Nephron (organoid): ENCODE data around the gene ATMIN.

Experiments used
- H3K27ac Mint-ChIP-seq, 3 experiments: 2 replicates each; pipeline ENCODE4 v1.8.0; 2020; ENCODE audit warnings: mixed read lengths in 3 of 3, mild to moderate bottlenecking in 2 of 3, moderate library complexity in 1 of 3
- H3K27me3 Mint-ChIP-seq: 2 replicates; pipeline ENCODE4 v1.8.0; 2021; ENCODE audit warnings: low read depth, mild to moderate bottlenecking, moderate library complexity, mixed read lengths
- H3K36me3 Mint-ChIP-seq: 2 replicates; pipeline ENCODE4 v1.8.0; 2020; ENCODE audit warnings: low read depth, mixed read lengths
- H3K4me1 Mint-ChIP-seq: 2 replicates; pipeline ENCODE4 v1.8.0; 2020; ENCODE audit warnings: mixed read lengths
- H3K4me3 Mint-ChIP-seq, 3 experiments: 2 replicates each; pipeline ENCODE4 v1.8.0; 2020; ENCODE audit warnings: mild to moderate bottlenecking in 3 of 3, mixed read lengths in 3 of 3, moderate library complexity in 2 of 3
- H3K9me3 Mint-ChIP-seq: 2 replicates; pipeline ENCODE4 v1.8.0; 2020; ENCODE audit warnings: mixed read lengths
- TF ChIP-seq, protein P1 (sequence below), 3 experiments: fragments of 200-600 bp; sonication (generic); IDR thresholded peaks; one replicate each; pipeline ENCODE4 v1.5.0; 2021; ENCODE audit warnings: antibody characterized with exemption in 3 of 3; ENCODE audit not compliant: unreplicated experiment in 3 of 3

The ATMIN gene

DNA sequence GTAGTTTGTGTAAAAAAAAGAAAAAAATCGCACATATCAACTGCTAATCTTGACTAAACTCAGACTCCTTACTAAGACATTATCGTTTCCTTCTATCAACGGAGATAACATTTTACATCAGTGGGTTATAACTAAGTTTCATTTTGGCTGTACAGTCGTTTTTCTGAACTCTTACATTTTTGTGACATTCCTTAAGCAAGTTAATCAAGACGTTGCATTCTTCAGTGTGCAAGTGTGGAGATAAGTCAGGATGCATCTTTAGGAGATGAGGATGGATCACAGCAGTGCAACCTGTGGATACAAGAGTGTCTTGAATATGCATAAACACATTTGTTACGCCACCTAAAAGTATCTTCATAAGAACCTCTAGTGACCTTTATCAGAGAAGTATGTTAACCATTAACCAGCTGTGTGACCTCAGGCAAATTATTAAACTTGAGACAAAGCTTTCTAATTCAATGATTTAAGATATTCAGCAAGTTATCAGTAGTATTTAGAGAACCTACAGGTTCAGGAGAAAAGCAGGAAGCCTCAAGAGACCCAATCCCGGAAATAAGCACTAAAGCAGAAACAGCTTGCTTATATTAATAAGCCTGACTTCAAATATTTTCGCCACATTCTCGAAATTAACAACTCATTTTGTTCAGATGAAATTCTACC lies 38.4 kb upstream of the ATMIN start:
- peaks cover 36% of the 10 kb centered on the region for H3K4me1 Mint-ChIP-seq
- H3K27me3 Mint-ChIP-seq, result no peaks in the 10 kb centered on the region
- H3K27ac Mint-ChIP-seq, result peak overlapping the region; percentile 90 to 95 (median 90)
- no peaks in the 10 kb centered on the region for H3K9me3 Mint-ChIP-seq
- peak overlapping the region; percentile 6 to 62 (median 60) for H3K4me3 Mint-ChIP-seq
- peaks cover 23% of the 10 kb centered on the region for H3K36me3 Mint-ChIP-seq
- TF ChIP-seq, protein P1, sequence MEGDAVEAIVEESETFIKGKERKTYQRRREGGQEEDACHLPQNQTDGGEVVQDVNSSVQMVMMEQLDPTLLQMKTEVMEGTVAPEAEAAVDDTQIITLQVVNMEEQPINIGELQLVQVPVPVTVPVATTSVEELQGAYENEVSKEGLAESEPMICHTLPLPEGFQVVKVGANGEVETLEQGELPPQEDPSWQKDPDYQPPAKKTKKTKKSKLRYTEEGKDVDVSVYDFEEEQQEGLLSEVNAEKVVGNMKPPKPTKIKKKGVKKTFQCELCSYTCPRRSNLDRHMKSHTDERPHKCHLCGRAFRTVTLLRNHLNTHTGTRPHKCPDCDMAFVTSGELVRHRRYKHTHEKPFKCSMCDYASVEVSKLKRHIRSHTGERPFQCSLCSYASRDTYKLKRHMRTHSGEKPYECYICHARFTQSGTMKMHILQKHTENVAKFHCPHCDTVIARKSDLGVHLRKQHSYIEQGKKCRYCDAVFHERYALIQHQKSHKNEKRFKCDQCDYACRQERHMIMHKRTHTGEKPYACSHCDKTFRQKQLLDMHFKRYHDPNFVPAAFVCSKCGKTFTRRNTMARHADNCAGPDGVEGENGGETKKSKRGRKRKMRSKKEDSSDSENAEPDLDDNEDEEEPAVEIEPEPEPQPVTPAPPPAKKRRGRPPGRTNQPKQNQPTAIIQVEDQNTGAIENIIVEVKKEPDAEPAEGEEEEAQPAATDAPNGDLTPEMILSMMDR (IDR thresholded peaks at IDR 0.05; ENCODE audit: unreplicated experiment in 3 of 3), result no peak

DNA sequence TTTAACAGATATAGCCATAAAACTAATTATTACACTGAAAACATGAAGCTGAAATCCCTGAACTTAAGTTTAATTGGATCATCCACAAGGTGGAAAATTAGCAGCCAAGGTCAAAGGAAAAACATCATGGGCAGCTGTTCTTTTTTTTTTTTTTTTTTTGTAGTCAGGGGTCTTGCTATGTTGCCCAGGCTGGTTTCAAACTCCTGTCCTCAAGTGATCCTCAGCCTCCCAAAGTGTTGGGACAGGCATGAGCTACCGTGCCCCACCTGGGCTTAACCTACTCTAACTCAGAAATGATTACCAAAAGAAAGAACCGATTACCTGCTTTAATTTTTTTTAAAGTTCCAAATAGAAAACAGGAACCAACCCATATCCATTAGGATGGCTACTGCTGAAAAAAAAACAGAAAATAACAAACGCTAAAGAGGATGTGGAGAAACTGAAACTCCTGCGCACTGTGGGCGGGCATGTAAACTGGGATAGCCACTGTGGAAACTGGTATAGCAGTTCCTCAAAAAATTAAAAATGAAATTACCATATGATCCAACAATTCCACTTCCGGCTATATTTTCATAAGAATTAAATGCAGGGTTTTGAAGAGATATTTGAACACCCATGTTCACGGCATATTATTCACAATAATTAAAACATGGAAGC lies 37.5 kb upstream of the ATMIN start:
- H3K4me3 Mint-ChIP-seq, result no peak overlapping the region
- peak overlapping the region in 1 of 3 experiments; percentile 73 for H3K27ac Mint-ChIP-seq

DNA sequence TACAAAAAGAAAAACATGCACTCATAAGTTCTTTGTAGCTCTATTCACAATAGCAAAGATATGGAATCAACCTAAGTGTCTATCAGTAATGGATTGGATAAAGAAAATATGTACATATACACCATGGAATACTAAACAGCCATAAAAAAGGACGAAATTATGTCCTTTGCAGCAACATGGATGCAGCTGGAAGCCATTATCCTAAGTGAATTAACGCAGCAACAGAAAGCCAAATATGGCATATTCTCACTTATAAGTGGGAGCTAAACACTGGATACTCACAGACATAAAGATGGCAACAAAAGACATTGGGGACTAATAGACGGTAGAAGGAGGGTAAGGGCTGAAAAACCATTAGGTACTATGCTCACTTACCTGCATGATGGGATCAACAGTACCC lies 34.8 kb upstream of the ATMIN start:
- H3K4me3 Mint-ChIP-seq, result no peak overlapping the region
- TF ChIP-seq, protein P1 (IDR thresholded peaks at IDR 0.05; ENCODE audit: unreplicated experiment in 3 of 3), result no peak
- H3K27ac Mint-ChIP-seq, result peak overlapping the region in 1 of 3 experiments; percentile 38
- H3K4me1 Mint-ChIP-seq, result peaks cover 40% of the 10 kb centered on the region
- H3K36me3 Mint-ChIP-seq, result peaks cover 14% of the 10 kb centered on the region
- H3K27me3 Mint-ChIP-seq, result no peaks in the 10 kb centered on the region
- H3K9me3 Mint-ChIP-seq, result no peaks in the 10 kb centered on the region

More for the DNA sequence above, 37.5 kb upstream of the ATMIN start:
- peaks cover 23% of the 10 kb centered on the region for H3K36me3 Mint-ChIP-seq
- no peaks in the 10 kb centered on the region for H3K27me3 Mint-ChIP-seq
- TF ChIP-seq, protein P1 (IDR thresholded peaks at IDR 0.05; ENCODE audit: unreplicated experiment in 3 of 3), result no peak
- no peaks in the 10 kb centered on the region for H3K9me3 Mint-ChIP-seq
- H3K4me1 Mint-ChIP-seq, result peaks cover 37% of the 10 kb centered on the region

DNA sequence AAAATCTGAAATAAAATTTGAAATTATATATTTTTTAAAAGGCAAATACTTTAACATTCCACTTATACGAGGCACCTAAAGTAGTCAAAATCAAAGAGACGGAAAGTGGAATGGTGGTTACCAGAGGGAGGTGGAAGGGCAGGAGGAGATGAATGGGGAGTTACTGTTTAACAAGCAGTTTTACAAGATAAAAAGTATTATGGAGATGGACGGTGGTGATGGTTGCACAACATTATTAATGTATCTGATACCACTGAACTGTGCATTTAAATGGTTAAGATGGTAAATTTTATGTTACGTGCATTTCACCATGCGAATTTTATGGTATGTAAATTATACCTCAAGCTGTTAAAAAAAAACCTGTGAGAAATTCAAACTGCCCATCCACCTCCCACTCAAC lies 34.3 kb upstream of the ATMIN start:
- H3K27me3 Mint-ChIP-seq, result no peaks in the 10 kb centered on the region
- peaks cover 36% of the 10 kb centered on the region for H3K4me1 Mint-ChIP-seq
- H3K27ac Mint-ChIP-seq, result peak overlapping the region in 2 of 3 experiments; percentile 57 to 70
- no peaks in the 10 kb centered on the region for H3K9me3 Mint-ChIP-seq
- TF ChIP-seq, protein P1 (IDR thresholded peaks at IDR 0.05; ENCODE audit: unreplicated experiment in 3 of 3), result no peak
- H3K4me3 Mint-ChIP-seq, result no peak overlapping the region
- peaks cover 14% of the 10 kb centered on the region for H3K36me3 Mint-ChIP-seq

DNA sequence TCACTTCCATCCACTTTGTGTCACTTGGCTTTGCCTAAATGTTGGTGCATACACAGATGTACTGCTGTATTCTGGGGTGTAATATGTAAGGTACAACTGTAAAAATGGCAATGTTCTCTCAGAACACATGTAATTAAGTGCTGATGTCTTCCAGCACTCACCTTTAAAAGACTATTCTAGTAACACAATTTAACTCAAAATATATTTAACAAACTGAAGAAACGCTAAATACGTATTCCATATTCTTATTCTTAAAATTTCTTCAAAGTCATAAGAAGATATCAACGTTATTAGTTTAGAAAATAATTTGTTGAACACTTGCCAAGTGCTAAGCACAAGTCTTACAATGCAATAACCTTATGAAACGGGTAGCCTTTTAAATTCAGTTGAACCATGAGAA lies 32.6 kb upstream of the ATMIN start:
- TF ChIP-seq, protein P1 (IDR thresholded peaks at IDR 0.05; ENCODE audit: unreplicated experiment in 3 of 3), result no peak
- peaks cover 14% of the 10 kb centered on the region for H3K36me3 Mint-ChIP-seq
- peak overlapping the region in 2 of 3 experiments; percentile 10 to 13 for H3K4me3 Mint-ChIP-seq
- H3K9me3 Mint-ChIP-seq, result no peaks in the 10 kb centered on the region
- peaks cover 23% of the 10 kb centered on the region for H3K4me1 Mint-ChIP-seq
- no peaks in the 10 kb centered on the region for H3K27me3 Mint-ChIP-seq
- peak overlapping the region in 1 of 3 experiments; percentile 58 for H3K27ac Mint-ChIP-seq
